GM23338 (cell line): Measurements from ENCODE around the gene DCUN1D4. TPM values are rescaled to one million over a fixed set of nuclear protein-coding genes. Genes with fewer than 3 reads are reported as not detected.

ENCODE experiments used
- ATAC-seq: fragments of 200-7000 bp; cut with Tn5 transposase; 3 replicates; pipeline ENCODE4 v1.9.1; 2020
- DNase-seq: peaks from one replicate; pipeline ENCODE4 v3.0.0-alpha.2; 2015; ENCODE audit warnings: low spot score
- H2AFZ ChIP-seq: fragments of 200-600 bp; sonication (generic); 2 replicates; pipeline ENCODE4 v1.8.0; 2016; ENCODE audit warnings: antibody characterized with exemption, mild to moderate bottlenecking, moderate library complexity
- H3F3A ChIP-seq: fragments of 200-600 bp; sonication (generic); replicated peaks from 2 replicates; pipeline ENCODE4 v1.8.0; 2017; ENCODE audit warnings: antibody characterized with exemption, mixed run types, low read depth
- H3K27ac ChIP-seq: fragments of 200-600 bp; sonication (generic); 2 replicates; pipeline ENCODE4 v1.6.1; 2016; ENCODE audit warnings: low read depth
- H3K27me3 ChIP-seq: fragments of 200-600 bp; sonication (generic); 2 replicates; pipeline ENCODE4 v1.8.0; 2016; ENCODE audit warnings: mild to moderate bottlenecking, mixed run types, moderate library complexity; ENCODE audit not compliant: insufficient read depth
- H3K36me3 ChIP-seq: fragments of 200-600 bp; sonication (generic); 2 replicates; pipeline ENCODE4 v1.8.0; 2016; ENCODE audit warnings: mild to moderate bottlenecking; ENCODE audit not compliant: insufficient read depth
- H3K4me1 ChIP-seq: fragments of 200-600 bp; sonication (generic); 2 replicates; pipeline ENCODE4 v1.8.0; 2016; ENCODE audit warnings: mild to moderate bottlenecking, moderate library complexity; ENCODE audit not compliant: insufficient read depth
- H3K4me2 ChIP-seq: fragments of 200-600 bp; sonication (generic); 2 replicates; pipeline ENCODE4 v1.7.1; 2017; ENCODE audit warnings: mixed run types
- H3K4me3 ChIP-seq: fragments of 200-600 bp; sonication (generic); 2 replicates; pipeline ENCODE4 v1.6.1; 2016; ENCODE audit warnings: mixed run types
- H3K79me2 ChIP-seq: fragments of 200-600 bp; sonication (generic); replicated peaks from 2 replicates; pipeline ENCODE4 v1.8.0; 2017; ENCODE audit warnings: mild to moderate bottlenecking; ENCODE audit not compliant: insufficient read depth
- H3K9me2 ChIP-seq: fragments of 200-600 bp; sonication (generic); 2 replicates; pipeline ENCODE4 v1.8.0; 2017; ENCODE audit not compliant: insufficient read depth
- H4K20me1 ChIP-seq: fragments of 200-600 bp; sonication (generic); replicated peaks from 2 replicates; pipeline ENCODE4 v1.8.0; 2017; ENCODE audit warnings: mild to moderate bottlenecking; ENCODE audit not compliant: insufficient read depth
- H3K27ac Mint-ChIP-seq: 2 replicates; pipeline ENCODE4 v1.8.0; 2020; ENCODE audit warnings: inconsistent platforms, mild to moderate bottlenecking, moderate library complexity, mixed read lengths
- H3K27me3 Mint-ChIP-seq: 3 replicates; pipeline ENCODE4 v1.8.0; 2022; ENCODE audit warnings: low read depth, mild to moderate bottlenecking, moderate library complexity, mixed read lengths, inconsistent platforms; ENCODE audit not compliant: insufficient read depth, poor library complexity
- H3K36me3 Mint-ChIP-seq: 3 replicates; pipeline ENCODE4 v1.8.0; 2021; ENCODE audit warnings: low read depth, mild to moderate bottlenecking, inconsistent platforms, moderate library complexity, mixed read lengths
- H3K4me1 Mint-ChIP-seq: 3 replicates; pipeline ENCODE4 v1.8.0; 2020; ENCODE audit warnings: mild to moderate bottlenecking, inconsistent platforms, mixed read lengths
- H3K4me3 Mint-ChIP-seq: 3 replicates; pipeline ENCODE4 v1.8.0; 2021; ENCODE audit warnings: moderate library complexity, mild to moderate bottlenecking, inconsistent platforms, mixed read lengths
- H3K9me3 Mint-ChIP-seq: 3 replicates; pipeline ENCODE4 v1.8.0; 2020; ENCODE audit warnings: moderate library complexity, mild to moderate bottlenecking, inconsistent platforms, mixed read lengths
- EZH2 ChIP-seq: fragments of 200-600 bp; sonication (generic); IDR thresholded peaks from one replicate; pipeline ENCODE4 v1.8.0; 2017; ENCODE audit warnings: antibody characterized with exemption, mild to moderate bottlenecking, low read depth; ENCODE audit not compliant: unreplicated experiment
- EZH2phosphoT487 ChIP-seq: fragments of 200-600 bp; sonication (generic); IDR thresholded peaks from one replicate; pipeline ENCODE4 v1.8.1; 2018; ENCODE audit warnings: antibody characterized with exemption; ENCODE audit not compliant: unreplicated experiment
- JUNB ChIP-seq: IDR thresholded peaks from one replicate; pipeline ENCODE4 v1.6.1; 2016; ENCODE audit warnings: antibody characterized with exemption; ENCODE audit not compliant: unreplicated experiment
- REST ChIP-seq: IDR thresholded peaks from one replicate; pipeline ENCODE4 v1.6.1; 2018; ENCODE audit warnings: antibody characterized with exemption; ENCODE audit not compliant: unreplicated experiment
- STAT1 ChIP-seq: IDR thresholded peaks from one replicate; pipeline ENCODE4 v1.6.1; 2016; ENCODE audit warnings: antibody characterized with exemption; ENCODE audit not compliant: unreplicated experiment
- ZNF331 ChIP-seq: fragments of 250-450 bp; sonication (Bioruptor Pico); IDR thresholded peaks from 2 replicates; pipeline ENCODE4 v1.5.0; 2020; ENCODE audit warnings: low read depth, mild to moderate bottlenecking, moderate library complexity
- ZNF462 ChIP-seq: fragments of 250-450 bp; sonication (Bioruptor Pico); IDR thresholded peaks from 2 replicates; pipeline ENCODE4 v1.5.0; 2020; ENCODE audit warnings: mild to moderate bottlenecking, moderate library complexity
- polyA plus RNA-seq: library from polyadenylated mRNA; unstranded; fragments of >200 nt; fragmentation: Nextera tagmentation; extraction: Ambion mirVana; gene quantifications from 2 replicates; pipeline ENCODE4 v1.2.1, GENCODE V29; 2016
- total RNA-seq: library from RNA; depleted of rRNA; stranded (reverse); fragments of >200 nt; shearing (Covaris generic); gene quantifications from 2 replicates; pipeline ENCODE4 v1.2.3, GENCODE V29; 2014
- TF ChIP-seq, protein P1 (sequence below): IDR thresholded peaks from 2 replicates; pipeline ENCODE4 v1.6.1; 2016; ENCODE audit warnings: antibody characterized with exemption
- TF ChIP-seq, protein P2 (sequence below), 2 experiments: fragments of 200-600 bp in 1 of 2; sonication (generic) in 1 of 2; conservative IDR thresholded peaks; 2 replicates each; pipeline versions ENCODE4 v1.5.1 to v1.6.1; 2016 to 2017; ENCODE audit warnings: antibody characterized with exemption in 2 of 2, low read depth in 2 of 2, mild to moderate bottlenecking in 2 of 2, moderate library complexity in 1 of 2

DCUN1D4 gene
- total and polyA plus RNA-seq, 2 experiments from 2014 or later = 26.1 to 54.8 TPM

GRCh38 chr4:51855270-51855669, 12.3 kb downstream of the DCUN1D4 start:
- Histone ChIP-seq H3K4me1 (peaks cover 53% of the 10 kb centered on the region), H3K4me3 (no peak overlapping the region), H3K27ac (no peak overlapping the region), H3K4me2 (no peak overlapping the region), H3K9me2 (no peaks in the 10 kb centered on the region), H3K36me3 (no peaks in the 10 kb centered on the region), H4K20me1 (peaks cover 19% of the 10 kb centered on the region), H3K79me2 (peaks cover 100% of the 10 kb centered on the region), H3K27me3 (no peaks in the 10 kb centered on the region), H3F3A (no peaks in the 10 kb centered on the region), H2AFZ (no peak overlapping the region)
- Mint-ChIP-seq H3K36me3 (peaks cover 4% of the 10 kb centered on the region; the same call in 1 of the 3 replicates), H3K27ac (peak overlapping the region; percentile 55; the same call in 1 of the 2 replicates), H3K4me3 (no peak overlapping the region), H3K9me3 (no peaks in the 10 kb centered on the region), H3K27me3 (peaks cover 3% of the 10 kb centered on the region), H3K4me1 (peaks cover 79% of the 10 kb centered on the region)
- no peak for ATAC-seq
- TF ChIP-seq, protein P1, sequence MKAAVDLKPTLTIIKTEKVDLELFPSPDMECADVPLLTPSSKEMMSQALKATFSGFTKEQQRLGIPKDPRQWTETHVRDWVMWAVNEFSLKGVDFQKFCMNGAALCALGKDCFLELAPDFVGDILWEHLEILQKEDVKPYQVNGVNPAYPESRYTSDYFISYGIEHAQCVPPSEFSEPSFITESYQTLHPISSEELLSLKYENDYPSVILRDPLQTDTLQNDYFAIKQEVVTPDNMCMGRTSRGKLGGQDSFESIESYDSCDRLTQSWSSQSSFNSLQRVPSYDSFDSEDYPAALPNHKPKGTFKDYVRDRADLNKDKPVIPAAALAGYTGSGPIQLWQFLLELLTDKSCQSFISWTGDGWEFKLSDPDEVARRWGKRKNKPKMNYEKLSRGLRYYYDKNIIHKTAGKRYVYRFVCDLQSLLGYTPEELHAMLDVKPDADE = no peak
- TF ChIP-seq, protein P2, sequence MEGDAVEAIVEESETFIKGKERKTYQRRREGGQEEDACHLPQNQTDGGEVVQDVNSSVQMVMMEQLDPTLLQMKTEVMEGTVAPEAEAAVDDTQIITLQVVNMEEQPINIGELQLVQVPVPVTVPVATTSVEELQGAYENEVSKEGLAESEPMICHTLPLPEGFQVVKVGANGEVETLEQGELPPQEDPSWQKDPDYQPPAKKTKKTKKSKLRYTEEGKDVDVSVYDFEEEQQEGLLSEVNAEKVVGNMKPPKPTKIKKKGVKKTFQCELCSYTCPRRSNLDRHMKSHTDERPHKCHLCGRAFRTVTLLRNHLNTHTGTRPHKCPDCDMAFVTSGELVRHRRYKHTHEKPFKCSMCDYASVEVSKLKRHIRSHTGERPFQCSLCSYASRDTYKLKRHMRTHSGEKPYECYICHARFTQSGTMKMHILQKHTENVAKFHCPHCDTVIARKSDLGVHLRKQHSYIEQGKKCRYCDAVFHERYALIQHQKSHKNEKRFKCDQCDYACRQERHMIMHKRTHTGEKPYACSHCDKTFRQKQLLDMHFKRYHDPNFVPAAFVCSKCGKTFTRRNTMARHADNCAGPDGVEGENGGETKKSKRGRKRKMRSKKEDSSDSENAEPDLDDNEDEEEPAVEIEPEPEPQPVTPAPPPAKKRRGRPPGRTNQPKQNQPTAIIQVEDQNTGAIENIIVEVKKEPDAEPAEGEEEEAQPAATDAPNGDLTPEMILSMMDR (conservative IDR thresholded peaks at IDR 0.05; ENCODE audit: low read depth in 2 of 2) = no peak
- TF ChIP-seq EZH2phosphoT487 (no peak), ZNF462 (CRISPR knock-in tag) (no peak), ZNF331 (CRISPR knock-in tag) (no peak), EZH2 (no peak), STAT1 (no peak), JUNB (no peak), REST (no peak)
- no peak for DNase-seq
